Neural progenitor cell (in vitro differentiated cells): ENCODE measurements around the gene AFMID. TPM values are rescaled to one million over a fixed set of nuclear protein-coding genes. Genes with fewer than 3 reads are reported as not detected.

Experiments
- DNase-seq: peaks from one replicate; pipeline ENCODE4 v3.0.0-alpha.2; 2016; ENCODE audit warnings: low spot score
- H2AFZ ChIP-seq: fragments of 200-600 bp; sonication (generic); replicated peaks from 2 replicates; pipeline ENCODE4 v1.6.1; 2016; ENCODE audit warnings: antibody characterized with exemption
- H3F3A ChIP-seq: fragments of 200-600 bp; sonication (generic); 2 replicates; pipeline ENCODE4 v1.6.1; 2016; ENCODE audit warnings: antibody characterized with exemption, low read depth
- H3K27ac ChIP-seq: fragments of 200-600 bp; sonication (generic); 2 replicates; pipeline ENCODE4 v1.5.1; 2016; ENCODE audit warnings: mild to moderate bottlenecking
- H3K27me3 ChIP-seq: fragments of 200-600 bp; sonication (generic); 2 replicates; pipeline ENCODE4 v1.6.1; 2016; ENCODE audit warnings: mild to moderate bottlenecking, moderate library complexity
- H3K36me3 ChIP-seq: fragments of 200-600 bp; sonication (generic); 2 replicates; pipeline ENCODE4 v1.5.1; 2016
- H3K4me1 ChIP-seq: fragments of 200-600 bp; sonication (generic); 2 replicates; pipeline ENCODE4 v1.6.1; 2016; ENCODE audit warnings: mixed run types
- H3K4me2 ChIP-seq: fragments of 200-600 bp; sonication (generic); 2 replicates; pipeline ENCODE4 v1.6.1; 2016
- H3K4me3 ChIP-seq: fragments of 200-600 bp; sonication (generic); 2 replicates; pipeline ENCODE4 v1.5.1; 2016
- H3K79me2 ChIP-seq: fragments of 200-600 bp; sonication (generic); 2 replicates; pipeline ENCODE4 v1.6.1; 2016; ENCODE audit warnings: low read depth
- H3K9ac ChIP-seq: fragments of 200-600 bp; sonication (generic); 2 replicates; pipeline ENCODE4 v1.6.1; 2016
- H3K9me3 ChIP-seq: fragments of 200-600 bp; sonication (generic); 2 replicates; pipeline ENCODE4 v1.5.1; 2016; ENCODE audit warnings: low read depth
- H4K20me1 ChIP-seq: fragments of 200-600 bp; sonication (generic); 2 replicates; pipeline ENCODE4 v1.6.1; 2016; ENCODE audit warnings: low read depth
- H3K27ac Mint-ChIP-seq: 3 replicates; pipeline ENCODE4 v1.8.0; 2021; ENCODE audit warnings: mixed read lengths
- H3K27me3 Mint-ChIP-seq: 2 replicates; pipeline ENCODE4 v1.8.0; 2022; ENCODE audit warnings: low read depth, mild to moderate bottlenecking, inconsistent platforms, moderate library complexity, mixed read lengths; ENCODE audit not compliant: insufficient read depth
- H3K36me3 Mint-ChIP-seq: 3 replicates; pipeline ENCODE4 v1.8.0; 2021; ENCODE audit warnings: mixed read lengths
- H3K4me1 Mint-ChIP-seq: 3 replicates; pipeline ENCODE4 v1.8.0; 2021; ENCODE audit warnings: mixed read lengths
- H3K4me3 Mint-ChIP-seq: 3 replicates; pipeline ENCODE4 v1.8.0; 2021; ENCODE audit warnings: mild to moderate bottlenecking, moderate library complexity, mixed read lengths
- H3K9me3 Mint-ChIP-seq: 3 replicates; pipeline ENCODE4 v1.8.0; 2020; ENCODE audit warnings: mixed read lengths
- EZH2 ChIP-seq: fragments of 200-600 bp; sonication (generic); IDR thresholded peaks from 2 replicates; pipeline ENCODE4 v1.6.1; 2017; ENCODE audit warnings: antibody characterized with exemption, mild to moderate bottlenecking, moderate library complexity
- EZH2phosphoT487 ChIP-seq: fragments of 200-600 bp; sonication (generic); IDR thresholded peaks from 2 replicates; pipeline ENCODE4 v1.6.1; 2017; ENCODE audit warnings: antibody characterized with exemption
- total RNA-seq: library from RNA; depleted of rRNA; stranded (reverse); fragments of >200 nt; gene quantifications from 2 replicates; pipeline ENCODE4 v1.2.3, GENCODE V29; 2015; ENCODE audit warnings: low replicate concordance
- TF ChIP-seq, protein P1 (sequence below): fragments of 200-600 bp; sonication (generic); IDR thresholded peaks from 2 replicates; pipeline ENCODE4 v1.5.1; 2017; ENCODE audit warnings: antibody characterized with exemption, mild to moderate bottlenecking

AFMID gene
- total RNA-seq, 1 donor from 2014 or later, result 76.8 TPM

DNA sequence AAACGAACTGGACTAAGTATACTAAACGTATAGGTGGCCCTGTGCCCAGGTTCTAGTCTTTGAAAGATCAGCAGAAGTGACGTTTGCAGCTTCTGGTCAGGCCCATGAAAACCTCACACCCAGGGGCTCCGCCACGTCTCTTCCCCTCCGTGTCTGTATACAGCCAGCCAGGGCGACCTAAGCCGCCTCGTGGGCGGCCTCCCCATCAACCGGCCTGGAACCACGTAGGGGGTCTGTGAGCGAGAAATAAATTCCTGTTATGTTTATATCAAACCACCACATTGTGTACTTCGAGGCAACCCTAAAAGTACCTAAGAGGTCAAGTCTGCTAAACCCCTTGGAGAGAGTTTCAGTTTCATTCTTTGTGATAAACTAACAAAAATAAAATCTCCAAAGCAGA, 7.1 kb upstream of the AFMID start:
- Mint-ChIP-seq H3K27ac (no peak overlapping the region), H3K27me3 (peaks cover 9% of the 10 kb centered on the region), H3K9me3 (no peaks in the 10 kb centered on the region), H3K36me3 (peaks cover 39% of the 10 kb centered on the region), H3K4me3 (no peak overlapping the region), H3K4me1 (peaks cover 16% of the 10 kb centered on the region)
- no peak for DNase-seq
- Histone ChIP-seq H3K4me3 (no peak overlapping the region), H3K79me2 (peaks cover 42% of the 10 kb centered on the region), H3F3A (peaks cover 19% of the 10 kb centered on the region), H4K20me1 (peaks cover 38% of the 10 kb centered on the region), H3K27me3 (no peaks in the 10 kb centered on the region), H2AFZ (no peak overlapping the region), H3K4me1 (peaks cover 5% of the 10 kb centered on the region), H3K4me2 (no peak overlapping the region), H3K27ac (no peak overlapping the region), H3K9me3 (no peaks in the 10 kb centered on the region), H3K36me3 (peaks cover 3% of the 10 kb centered on the region), H3K9ac (no peak overlapping the region)
- TF ChIP-seq EZH2 (no peak), EZH2phosphoT487 (no peak)
- TF ChIP-seq, protein P1, sequence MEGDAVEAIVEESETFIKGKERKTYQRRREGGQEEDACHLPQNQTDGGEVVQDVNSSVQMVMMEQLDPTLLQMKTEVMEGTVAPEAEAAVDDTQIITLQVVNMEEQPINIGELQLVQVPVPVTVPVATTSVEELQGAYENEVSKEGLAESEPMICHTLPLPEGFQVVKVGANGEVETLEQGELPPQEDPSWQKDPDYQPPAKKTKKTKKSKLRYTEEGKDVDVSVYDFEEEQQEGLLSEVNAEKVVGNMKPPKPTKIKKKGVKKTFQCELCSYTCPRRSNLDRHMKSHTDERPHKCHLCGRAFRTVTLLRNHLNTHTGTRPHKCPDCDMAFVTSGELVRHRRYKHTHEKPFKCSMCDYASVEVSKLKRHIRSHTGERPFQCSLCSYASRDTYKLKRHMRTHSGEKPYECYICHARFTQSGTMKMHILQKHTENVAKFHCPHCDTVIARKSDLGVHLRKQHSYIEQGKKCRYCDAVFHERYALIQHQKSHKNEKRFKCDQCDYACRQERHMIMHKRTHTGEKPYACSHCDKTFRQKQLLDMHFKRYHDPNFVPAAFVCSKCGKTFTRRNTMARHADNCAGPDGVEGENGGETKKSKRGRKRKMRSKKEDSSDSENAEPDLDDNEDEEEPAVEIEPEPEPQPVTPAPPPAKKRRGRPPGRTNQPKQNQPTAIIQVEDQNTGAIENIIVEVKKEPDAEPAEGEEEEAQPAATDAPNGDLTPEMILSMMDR, result no peak

DNA sequence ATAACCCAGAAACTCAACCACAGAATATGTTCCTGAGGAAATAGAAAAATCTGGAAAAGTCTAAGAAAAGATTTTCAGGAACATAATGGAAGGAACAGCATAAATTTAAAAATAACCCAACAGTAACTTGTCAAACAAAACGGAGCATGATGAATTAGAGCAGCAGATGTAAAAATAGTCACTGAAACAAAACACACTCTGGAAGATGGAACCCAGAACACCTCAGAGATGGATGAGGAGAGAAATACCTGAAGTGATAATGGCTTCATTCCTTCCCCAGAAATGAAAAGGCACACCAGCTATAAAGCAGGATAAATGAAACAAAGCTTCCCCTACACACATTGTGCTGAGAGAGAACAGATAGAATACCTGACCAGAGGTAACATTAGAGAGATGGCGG, 6.7 kb upstream of the AFMID start:
- no peak overlapping the region for H3K4me2 ChIP-seq
- H2AFZ ChIP-seq, result no peak overlapping the region
- no peak overlapping the region for H3K27ac ChIP-seq
- H3K4me1 ChIP-seq, result peaks cover 9% of the 10 kb centered on the region
- H3K27me3 Mint-ChIP-seq, result peaks cover 7% of the 10 kb centered on the region
- H3F3A ChIP-seq, result peaks cover 15% of the 10 kb centered on the region
- H3K4me1 Mint-ChIP-seq, result peaks cover 20% of the 10 kb centered on the region
- peaks cover 3% of the 10 kb centered on the region for H3K36me3 ChIP-seq
- no peak overlapping the region for H3K4me3 Mint-ChIP-seq
- no peak overlapping the region for H3K4me3 ChIP-seq
- TF ChIP-seq EZH2phosphoT487, result no peak
- TF ChIP-seq, protein P1, result no peak
- no peak for TF ChIP-seq EZH2
- H3K9me3 Mint-ChIP-seq, result no peaks in the 10 kb centered on the region
- H3K36me3 Mint-ChIP-seq, result peaks cover 41% of the 10 kb centered on the region
- H3K27me3 ChIP-seq, result no peaks in the 10 kb centered on the region
- H4K20me1 ChIP-seq, result peaks cover 42% of the 10 kb centered on the region
- no peaks in the 10 kb centered on the region for H3K9me3 ChIP-seq
- peaks cover 46% of the 10 kb centered on the region for H3K79me2 ChIP-seq
- no peak overlapping the region for H3K9ac ChIP-seq
- DNase-seq, result no peak
- no peak overlapping the region for H3K27ac Mint-ChIP-seq

DNA sequence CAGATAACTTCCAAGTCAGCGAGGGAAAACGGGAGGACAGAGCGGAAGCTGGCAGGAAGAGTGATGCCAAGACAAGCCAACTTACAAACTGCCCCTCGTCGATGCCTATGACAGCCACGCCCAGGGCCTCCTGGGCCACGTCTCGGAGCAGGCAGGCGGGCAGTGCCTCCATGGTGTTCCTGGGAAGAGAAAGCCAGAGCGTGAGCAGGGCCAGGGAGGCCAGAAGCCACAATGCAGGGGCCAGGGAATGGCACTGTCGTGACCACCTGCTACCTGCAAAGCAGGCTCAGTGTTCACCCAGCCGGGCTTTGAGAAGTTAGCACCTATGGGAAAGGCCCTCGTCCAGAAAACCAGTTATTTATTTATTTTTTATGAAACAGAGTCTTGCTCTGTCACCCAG, 4.7 kb upstream of the AFMID start:
- H3K4me3 Mint-ChIP-seq, result no peak overlapping the region
- H3K36me3 ChIP-seq, result peaks cover 3% of the 10 kb centered on the region
- peaks cover 4% of the 10 kb centered on the region for H3K27me3 Mint-ChIP-seq
- no peak overlapping the region for H3K4me2 ChIP-seq
- H3K9me3 ChIP-seq, result no peaks in the 10 kb centered on the region
- no peaks in the 10 kb centered on the region for H3F3A ChIP-seq
- H3K79me2 ChIP-seq, result peaks cover 62% of the 10 kb centered on the region
- no peak for DNase-seq
- no peak overlapping the region for H3K4me3 ChIP-seq
- no peaks in the 10 kb centered on the region for H3K27me3 ChIP-seq
- no peak overlapping the region for H3K9ac ChIP-seq
- no peak for TF ChIP-seq EZH2phosphoT487
- TF ChIP-seq, protein P1, result no peak
- TF ChIP-seq EZH2, result no peak
- H3K27ac Mint-ChIP-seq, result no peak overlapping the region
- peaks cover 40% of the 10 kb centered on the region for H4K20me1 ChIP-seq
- H3K4me1 ChIP-seq, result peaks cover 18% of the 10 kb centered on the region
- H2AFZ ChIP-seq, result no peak overlapping the region
- no peak overlapping the region for H3K27ac ChIP-seq
- no peaks in the 10 kb centered on the region for H3K9me3 Mint-ChIP-seq
- peaks cover 28% of the 10 kb centered on the region for H3K4me1 Mint-ChIP-seq
- H3K36me3 Mint-ChIP-seq, result peaks cover 39% of the 10 kb centered on the region
